ENCODE results near the gene FXYD5.
A peak's percentile ranks its signal among the peaks of the same experiment; 100 is the strongest.

Gene FXYD5, protein sequence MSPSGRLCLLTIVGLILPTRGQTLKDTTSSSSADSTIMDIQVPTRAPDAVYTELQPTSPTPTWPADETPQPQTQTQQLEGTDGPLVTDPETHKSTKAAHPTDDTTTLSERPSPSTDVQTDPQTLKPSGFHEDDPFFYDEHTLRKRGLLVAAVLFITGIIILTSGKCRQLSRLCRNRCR

DNA sequence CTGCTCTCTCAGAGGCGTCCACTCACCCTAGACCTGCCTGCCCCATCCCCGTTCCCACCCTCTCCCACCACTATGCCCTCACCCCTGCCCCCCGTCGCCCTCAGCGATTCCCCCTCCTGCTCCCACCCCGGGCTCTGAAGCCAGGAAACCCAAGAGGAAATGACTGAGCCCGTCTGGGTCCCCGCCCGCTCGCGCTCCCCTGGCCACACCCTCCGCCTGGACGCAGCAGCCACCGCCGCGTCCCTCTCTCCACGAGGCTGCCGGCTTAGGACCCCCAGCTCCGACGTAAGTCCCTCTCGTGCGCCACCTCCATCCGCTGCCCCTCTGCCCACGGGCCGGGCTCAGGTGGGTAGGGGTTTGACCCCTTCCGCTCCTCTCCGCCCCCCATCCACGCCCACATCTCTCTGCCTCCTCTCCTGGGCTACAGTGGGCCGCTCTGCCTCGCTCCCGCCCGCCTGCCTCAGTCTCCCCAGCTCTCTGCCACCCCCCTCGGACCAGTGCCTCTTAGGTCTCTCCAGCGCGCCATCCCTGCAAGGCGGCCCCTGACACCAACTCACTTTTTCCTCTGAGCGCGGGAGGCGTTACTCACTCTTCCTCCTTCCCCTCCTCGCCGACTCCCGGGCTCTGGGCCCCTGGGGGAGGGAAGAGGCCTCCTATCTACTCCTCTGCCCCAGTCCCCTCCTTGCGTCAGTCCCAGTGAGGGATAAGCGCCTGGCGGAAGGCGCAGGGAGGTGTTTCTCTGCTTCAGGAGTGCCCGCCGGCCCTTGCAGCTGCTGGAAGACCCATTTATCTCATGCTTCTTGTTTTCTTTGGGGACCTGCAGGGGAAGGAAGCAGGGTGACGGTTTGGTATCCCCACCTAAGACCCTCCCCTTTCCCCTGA, at the start of gene FXYD5:
FXYD5 (plus strand) TSS at position 211 of the 882 bp plus-strand sequence. CDS start 816 bp downstream, outside the sequence.
- FAIRE-seq (no peak), DNase-seq (ENCODE audit: low spot score) (peak; percentile 65)

DNA sequence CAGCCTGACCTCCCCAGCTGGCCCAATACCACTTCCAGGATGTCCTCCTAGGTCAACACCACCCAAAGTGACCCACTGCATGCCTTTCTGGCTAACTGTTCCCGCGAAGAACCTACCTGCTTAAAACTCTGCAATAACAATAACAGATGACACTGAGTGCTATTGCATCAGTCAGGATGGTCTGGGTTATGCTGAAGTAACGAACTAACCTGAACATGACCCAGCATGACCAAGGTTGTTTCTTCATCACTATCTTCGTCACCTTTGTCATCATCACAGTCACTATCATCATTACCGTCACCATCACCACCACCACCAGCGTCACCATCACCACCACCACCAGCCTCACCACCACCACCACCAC, 49.5 kb upstream of the FXYD5 start:
- no peak for DNase-seq (ENCODE audit: low spot score)
- no peak for FAIRE-seq

DNA sequence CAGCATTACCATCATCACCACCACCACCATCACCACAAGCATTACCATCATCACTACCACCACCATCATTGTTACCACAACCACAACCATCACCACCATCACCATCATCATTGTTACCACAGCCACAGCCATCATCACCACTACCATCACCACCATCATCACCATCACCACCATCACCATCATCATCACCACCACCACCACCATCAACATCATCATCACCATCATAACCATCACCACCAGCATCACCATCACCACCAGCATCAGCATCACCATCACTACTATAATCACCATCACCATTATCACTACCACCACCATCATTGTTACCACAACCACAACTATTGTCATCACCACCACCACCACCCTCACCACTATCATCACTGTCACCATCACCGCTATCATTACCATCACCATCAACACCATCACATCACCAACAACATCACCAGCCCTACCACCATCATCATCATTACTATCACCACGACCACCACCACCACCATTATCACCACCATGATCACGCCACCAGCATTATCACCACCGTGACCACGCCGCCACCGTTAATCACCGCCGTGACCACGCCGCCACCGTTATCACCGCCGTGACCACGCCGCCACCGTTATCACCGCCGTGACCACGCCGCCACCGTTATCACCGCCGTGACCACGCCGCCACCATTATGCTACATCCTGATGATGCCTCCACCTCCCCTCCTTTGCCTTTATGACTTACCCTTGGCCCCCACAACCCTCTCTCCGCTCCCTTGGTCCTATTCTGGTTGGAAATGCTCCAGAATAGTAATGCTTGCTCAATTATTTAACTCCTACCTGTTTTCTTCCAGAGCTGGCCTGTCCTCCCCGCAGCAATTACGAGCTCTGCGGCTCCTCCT, 48.9 kb upstream of the FXYD5 start:
- DNase-seq (ENCODE audit: low spot score) (no peak), FAIRE-seq (no peak)

DNA sequence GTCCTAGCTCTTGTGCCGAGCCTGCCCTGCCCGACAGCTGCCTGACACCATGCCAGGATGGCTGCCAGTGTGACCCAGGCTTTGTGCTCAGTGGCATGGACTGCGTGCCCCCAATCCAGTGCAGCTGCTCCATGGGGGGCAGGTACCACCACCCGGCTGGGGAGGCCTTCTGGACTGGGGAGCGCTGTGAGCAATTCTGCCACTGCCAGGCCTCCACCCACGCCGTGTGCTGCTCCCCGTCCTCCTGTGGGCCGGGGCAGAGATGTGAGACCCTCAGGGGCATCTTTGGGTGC, 48.3 kb upstream of the FXYD5 start:
- FAIRE-seq (no peak), DNase-seq (ENCODE audit: low spot score) (no peak)

DNA sequence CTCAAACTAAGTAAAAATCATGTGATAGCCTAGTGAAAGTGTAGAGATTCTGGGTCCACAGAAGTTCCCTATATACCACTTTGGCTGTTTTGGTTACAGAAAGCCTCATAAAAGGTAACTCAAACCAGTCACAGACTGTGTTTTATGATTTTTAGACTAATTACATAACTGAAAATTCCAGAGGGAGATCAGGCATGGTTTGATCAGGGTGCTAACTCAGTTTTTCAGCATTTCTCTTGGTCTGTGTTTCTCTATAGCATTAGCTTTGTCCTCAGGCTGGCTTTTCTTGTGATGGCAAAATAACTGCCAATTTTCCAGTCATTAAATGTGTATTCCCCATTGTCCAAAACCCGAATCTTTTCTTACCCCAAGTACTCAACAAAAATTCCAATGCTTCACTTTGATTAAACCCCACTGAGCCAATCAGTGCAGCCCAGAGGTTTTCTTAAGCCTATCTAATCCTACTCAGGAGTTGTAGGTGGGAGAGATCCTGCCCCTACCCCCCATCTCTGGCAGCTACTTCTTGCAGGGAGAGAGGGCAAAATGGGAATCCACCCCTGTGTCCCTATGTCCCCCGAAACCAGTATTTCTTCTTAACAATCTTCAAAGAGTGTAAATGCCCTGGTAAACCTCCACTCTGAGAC, 47.5 kb upstream of the FXYD5 start:
- DNase-seq (ENCODE audit: low spot score) = no peak
- FAIRE-seq = no peak

DNA sequence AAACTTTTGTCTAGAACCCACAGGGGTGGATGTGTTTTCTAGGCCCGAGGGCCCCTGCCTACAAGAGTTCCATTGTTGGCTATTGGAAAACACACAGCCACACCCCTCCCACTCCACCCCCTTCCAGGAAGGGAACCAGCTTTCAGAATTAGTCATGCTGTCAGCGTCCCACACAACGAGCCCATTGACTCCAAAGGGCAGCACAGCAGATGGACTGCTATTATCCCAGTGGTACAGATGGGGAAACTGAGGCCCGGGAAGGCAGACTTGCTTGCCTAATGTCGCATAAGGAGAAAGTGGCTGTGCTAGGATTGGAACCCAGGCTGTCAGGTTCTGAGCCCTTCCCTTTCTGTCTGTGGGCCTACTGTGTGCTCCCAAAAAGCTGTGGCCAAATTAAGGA, 47.0 kb upstream of the FXYD5 start:
- FAIRE-seq (no peak), DNase-seq (ENCODE audit: low spot score) (no peak)

DNA sequence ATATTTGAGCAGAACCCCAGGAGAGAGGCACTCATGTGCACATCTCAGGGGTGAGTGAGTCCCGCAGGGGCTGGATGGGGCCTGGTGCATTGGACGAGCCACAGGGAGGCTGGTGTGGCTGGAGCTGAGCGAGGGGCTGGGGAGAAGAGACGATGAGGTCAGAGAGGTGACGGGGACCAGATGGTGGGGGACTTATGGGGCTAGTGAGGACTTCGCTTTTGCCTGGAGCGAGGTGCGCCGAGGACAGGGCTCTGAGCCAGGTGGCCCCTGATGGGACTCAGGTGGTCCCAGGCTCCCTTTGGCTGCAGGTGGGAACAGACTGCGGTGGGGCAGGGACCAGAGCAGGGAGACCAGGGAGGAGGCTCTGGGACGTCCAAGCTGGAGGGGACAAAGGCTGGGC, 45.8 kb upstream of the FXYD5 start:
- FAIRE-seq = no peak
- DNase-seq (ENCODE audit: low spot score) = no peak

DNA sequence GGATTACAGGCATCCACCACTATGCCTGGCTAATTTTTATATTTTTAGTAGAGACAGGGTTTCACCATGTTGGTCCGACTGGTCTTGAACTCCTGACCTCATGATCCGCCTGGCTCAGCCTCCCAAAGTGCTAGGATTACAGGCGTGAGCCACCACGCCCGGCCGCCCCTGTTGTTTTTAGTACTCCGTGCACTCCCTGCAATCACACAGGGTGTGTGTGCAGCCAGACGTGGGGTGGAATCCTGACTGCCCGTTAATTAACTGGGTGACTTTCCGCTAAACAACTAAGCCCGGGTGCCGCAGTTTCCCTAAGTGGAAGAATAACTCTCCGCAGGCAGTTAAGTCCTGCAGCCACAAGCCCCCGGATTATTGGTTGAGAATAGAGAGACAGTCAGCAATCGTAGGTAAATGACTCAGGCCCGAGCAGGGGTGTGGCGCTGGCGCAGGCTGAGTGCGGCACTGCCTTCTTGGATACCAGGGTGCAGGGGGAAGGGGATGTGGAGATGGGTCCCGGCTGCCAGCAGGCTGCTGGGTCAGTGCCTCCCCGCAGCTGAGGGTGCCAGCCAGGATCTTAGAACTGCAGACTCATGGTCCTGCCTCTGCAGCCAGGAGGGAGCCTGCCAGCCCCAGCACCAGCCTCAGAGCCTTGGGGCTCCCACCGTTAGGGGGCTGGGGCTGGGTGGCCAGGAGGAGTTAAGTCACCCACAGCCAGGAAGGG, 45.0 kb upstream of the FXYD5 start:
- DNase-seq (ENCODE audit: low spot score) = no peak
- FAIRE-seq = no peak

DNA sequence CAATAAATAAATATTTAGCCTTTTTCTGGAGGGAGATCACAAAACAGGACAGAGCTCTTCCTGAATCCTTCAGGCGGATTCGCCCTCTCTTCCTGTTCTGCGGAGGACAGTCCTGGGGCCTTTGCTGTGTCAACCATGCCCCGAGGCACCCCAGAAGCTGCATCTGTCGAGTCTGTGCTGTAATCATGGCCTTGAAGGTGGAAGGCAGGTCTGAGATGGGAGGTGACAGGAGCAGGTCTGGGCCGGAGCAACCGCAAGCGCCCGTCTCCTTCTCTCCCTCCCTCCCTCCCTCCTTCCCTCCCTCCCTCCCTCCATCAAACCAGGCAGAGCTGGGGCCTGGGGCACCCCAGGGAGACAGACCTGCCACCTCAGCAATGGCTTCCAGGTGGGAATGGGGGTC, 43.6 kb upstream of the FXYD5 start:
- no peak for DNase-seq (ENCODE audit: low spot score)

DNA sequence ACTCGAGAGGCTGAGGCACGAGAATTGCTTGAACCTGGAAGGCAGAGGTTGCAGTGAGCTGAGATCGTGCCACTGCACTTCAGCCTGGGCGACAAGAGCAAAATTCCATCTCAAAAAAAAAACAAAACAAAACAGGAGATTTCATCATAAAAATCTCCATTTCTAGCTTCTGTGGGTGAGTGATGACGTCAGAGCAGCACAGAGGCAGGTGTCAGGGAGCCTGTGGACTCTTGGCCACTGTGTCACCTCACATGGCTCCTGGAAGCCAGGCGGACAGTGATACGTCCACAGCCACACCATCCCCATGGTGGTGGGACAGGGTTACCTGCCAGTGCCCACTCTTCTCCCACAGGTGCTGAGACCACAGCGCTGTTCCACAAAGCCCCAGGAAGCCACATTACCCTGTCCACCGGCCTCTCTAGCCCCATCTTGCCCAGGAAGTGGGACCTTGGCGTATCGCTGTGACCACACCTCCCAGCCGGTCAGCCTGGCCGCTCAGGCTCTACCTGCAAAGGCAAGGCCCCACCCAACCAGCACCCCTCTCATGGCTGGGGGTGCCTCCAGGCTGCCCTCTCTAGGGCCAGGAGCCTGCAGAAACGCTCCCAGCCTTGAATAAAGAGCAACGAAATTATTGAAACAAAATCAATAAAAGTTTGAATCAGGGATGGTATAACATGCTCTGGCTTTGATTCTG, 41.4 kb upstream of the FXYD5 start:
- FAIRE-seq = no peak

More for the DNA sequence above, 43.6 kb upstream of the FXYD5 start:
- no peak for FAIRE-seq

DNA sequence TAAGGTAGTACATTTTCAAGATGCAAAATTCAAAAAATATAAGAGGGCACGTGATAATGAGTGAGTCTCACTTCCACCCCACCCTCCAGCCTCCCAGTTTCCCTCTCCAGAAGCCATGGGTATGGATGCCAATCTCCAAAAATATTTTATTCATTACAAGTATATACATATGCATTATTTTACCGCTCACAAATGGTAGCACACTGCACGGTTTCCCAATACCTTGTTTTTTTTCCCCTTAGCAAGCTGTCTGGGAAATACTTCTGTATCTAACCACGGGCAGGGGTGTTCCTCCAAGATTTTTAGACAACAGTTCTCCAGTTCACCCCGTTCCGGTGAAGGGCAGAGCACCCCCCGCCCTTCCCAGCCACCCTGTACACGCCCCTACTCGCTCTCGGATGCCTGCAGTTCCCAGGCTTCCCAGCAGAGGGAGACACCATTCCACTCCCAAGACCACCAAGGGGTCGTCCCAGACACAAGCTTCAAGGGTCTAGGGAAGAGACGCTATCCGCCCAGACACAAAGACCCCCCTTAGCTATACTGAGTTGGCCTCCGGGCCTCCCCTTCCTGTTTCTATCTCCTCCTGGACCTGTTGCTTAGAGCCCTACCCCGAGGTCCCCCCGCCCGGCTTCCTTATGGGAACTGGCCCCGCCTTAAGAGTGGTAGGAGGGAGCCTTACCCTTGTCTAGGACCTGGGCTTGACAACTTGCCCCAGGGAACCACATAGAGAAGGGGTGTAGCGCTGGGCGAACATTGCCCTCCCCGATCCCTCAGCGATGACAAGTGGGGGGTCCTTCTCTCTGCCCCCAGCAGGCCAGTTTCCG, 40.0 kb upstream of the FXYD5 start:
- DNase-seq (ENCODE audit: low spot score) (no peak), FAIRE-seq (no peak)

More for the DNA sequence above, 41.4 kb upstream of the FXYD5 start:
- DNase-seq (ENCODE audit: low spot score) = no peak

DNA sequence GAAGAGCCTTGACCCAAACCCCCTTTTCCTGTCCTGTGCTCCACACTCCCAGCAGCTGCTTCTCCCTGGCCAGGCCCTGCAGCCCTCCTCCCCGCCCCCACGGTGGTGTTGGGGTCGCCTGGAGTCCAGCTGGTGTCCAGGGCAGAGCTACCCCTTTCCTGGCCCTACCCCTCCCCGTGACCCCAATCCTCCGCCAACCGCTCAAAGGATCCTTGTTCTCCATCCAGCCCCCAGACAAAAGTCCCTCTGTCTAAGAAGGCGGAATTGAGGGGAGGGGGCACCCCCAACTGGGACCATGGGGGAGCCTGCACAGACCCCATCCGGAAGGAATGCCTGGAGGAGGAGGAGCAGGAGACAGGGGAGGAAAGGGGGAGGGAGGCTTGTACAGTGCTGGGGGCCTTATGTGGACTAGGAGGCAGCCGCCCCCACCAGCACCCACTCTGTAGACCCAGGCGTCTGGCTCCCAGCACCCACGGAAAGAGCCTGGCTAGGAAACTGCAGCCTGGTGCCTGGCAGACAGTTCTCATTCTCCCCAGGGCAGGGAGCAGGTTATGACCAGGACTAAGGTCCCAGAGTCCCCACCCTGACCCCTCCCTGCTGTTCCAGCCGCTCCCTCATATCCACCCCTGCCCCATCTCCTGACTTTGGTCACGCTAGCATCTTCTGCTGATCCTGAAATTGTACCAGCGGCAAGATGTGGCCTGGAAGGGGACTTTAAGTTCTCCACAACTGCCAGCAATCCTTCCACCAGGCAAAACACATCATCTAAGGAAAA, 39.2 kb upstream of the FXYD5 start, which contains the start of gene FXYD3:
FXYD3 (plus strand) TSS at position 647 of the 775 bp plus-strand sequence. CDS start 3,554 bp downstream, outside the sequence.
- DNase-seq (ENCODE audit: low spot score) (no peak), FAIRE-seq (no peak)

DNA sequence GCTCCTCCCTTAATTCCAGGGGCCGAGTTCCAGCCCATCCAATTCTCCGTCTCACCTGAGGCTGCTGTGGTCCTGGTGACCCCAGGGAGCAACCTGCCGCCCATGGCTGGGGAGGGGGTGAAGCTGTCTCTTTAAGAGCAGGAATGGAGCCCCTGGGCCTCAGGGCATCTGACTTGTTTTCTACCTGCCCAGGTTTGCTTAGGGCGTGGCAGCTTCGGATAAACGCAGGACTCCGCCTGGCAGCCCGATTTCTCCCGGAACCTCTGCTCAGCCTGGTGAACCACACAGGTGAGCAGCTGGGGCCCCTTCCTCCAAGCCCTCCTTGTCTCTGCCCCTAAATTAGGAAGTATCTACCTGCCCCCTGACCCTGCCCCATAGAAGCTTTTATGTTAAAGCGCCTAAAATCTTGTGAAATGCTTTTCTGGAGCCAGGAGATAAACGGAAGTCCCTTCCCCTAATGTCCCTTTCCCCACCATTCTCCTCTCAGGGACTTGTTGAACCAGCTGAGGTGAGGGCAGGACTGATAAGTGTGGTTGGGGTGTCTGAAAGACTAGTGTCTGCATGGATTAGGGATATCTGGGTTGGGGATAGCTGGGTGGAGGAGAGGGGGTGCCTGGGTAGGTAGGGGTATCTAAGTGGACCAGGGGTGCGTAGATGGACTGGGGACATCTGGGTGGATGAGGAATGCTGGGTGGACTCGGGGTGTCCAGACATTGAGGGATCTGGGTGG, 38.3 kb upstream of the FXYD5 start:
- DNase-seq (ENCODE audit: low spot score) (no peak), FAIRE-seq (no peak)

DNA sequence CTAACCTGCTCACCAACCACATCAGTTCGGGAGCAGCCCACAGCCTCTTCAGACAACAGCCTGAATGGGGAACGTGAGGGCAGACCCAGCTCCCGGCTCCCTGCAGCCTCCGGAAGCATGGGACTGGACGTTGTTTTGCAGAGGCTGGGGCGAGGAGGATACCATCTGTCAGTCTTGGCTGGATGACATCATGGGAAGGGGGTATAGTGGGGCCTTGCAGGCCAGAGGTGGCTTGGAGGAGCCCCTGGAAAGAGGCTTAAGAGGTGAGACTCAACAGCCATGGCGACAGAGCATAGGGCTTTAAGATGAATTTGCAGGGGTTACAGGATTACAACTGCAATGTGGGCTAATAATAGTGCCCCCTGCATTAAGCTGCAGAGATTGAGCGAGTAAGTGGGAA, 37.4 kb upstream of the FXYD5 start:
- no peak for DNase-seq (ENCODE audit: low spot score)
- no peak for FAIRE-seq

DNA sequence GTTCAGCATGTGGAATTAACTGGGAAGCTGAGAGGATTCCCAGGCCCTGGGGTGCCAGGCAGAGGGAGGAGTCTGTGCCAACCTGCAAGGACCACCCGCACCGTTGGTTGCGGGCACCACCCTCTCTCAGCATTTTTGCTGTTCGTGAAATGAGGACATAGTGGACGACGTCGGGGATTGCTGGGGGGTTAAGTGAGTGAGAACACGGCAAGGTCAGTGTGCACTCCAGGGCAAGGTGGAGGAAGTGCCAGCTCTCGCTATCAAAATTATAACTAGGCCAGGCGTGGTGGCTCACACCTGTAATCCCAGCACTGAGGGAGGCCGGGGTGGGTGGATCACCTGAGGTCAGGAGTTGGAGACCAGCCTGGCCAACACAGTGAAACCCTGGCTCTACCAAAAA, 36.7 kb upstream of the FXYD5 start:
- FAIRE-seq = no peak

DNA sequence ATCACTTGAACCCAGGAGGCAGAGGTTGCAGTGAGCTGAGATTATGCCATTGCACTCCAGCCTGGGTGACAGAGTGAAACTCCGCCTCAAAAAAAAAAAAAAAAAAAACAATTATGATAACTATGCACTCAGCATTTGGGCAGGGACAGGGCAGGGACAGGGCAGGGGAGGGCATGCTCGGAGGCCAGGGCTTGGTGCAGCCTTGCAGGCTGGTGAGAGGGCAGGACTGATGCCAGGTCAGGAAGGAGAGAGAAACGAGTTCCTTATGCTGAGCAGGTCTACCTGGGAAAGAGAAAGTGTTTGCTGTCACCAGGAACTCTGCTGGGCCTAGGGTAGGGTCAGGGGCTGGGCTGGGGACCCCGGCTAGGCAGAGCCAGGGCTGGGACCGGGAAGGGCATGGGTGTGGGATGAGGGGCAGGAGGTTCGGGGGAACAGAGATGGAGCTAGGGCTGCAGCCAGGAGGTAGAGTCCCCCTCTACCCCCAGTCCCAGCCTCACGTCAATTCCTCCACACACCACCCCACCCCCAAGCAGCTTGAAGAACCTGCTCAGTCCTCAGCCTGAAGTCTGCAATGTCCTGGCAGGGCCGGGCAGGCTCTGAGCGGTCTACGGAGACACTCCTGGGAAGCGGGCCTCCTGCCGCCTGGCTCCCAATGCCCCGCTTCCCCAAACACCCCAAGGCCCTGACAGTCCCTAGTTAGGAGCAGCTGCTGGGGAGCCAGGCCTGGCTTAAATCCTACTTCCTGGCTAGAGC, 36.1 kb upstream of the FXYD5 start:
- FAIRE-seq (no peak), DNase-seq (ENCODE audit: low spot score) (no peak)

More for the DNA sequence above, 36.7 kb upstream of the FXYD5 start:
- DNase-seq (ENCODE audit: low spot score) = no peak

DNA sequence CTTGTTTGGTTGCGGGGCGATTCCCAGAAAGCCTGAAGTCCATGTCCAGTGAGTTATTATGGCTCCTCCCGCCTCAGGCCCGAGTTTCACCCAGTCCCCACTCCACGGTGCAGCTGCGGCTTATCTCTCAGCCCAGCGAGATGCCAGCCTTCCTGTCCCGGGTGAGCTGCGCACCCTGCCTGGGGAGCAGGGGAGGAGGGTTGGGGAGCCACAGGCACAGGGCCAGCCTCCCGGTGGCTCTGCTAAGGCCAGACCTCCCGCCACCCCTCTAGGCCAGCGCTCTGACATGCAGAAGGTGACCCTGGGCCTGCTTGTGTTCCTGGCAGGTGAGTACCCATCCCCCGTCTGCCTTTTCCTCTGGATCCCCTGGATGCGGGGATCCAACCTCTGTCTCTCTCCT, 35.4 kb upstream of the FXYD5 start:
- DNase-seq (ENCODE audit: low spot score) (no peak), FAIRE-seq (no peak)
